HFFc6 (cell line): Measurements from ENCODE around the gene FTCD. TPM values are rescaled to one million over a fixed set of nuclear protein-coding genes. Genes with fewer than 3 reads are reported as not detected.

Experiments
- DNase-seq: peaks from one replicate; pipeline ENCODE4 v3.0.0-alpha.2; 2018
- H3K27ac Mint-ChIP-seq: 2 replicates; pipeline ENCODE4 v1.8.0; 2020; ENCODE audit warnings: mild to moderate bottlenecking, mixed read lengths
- H3K27me3 Mint-ChIP-seq: 2 replicates; pipeline ENCODE4 v1.8.0; 2021; ENCODE audit warnings: mild to moderate bottlenecking, moderate library complexity, mixed read lengths; ENCODE audit not compliant: insufficient read depth
- H3K36me3 Mint-ChIP-seq: 2 replicates; pipeline ENCODE4 v1.8.0; 2021; ENCODE audit warnings: low read depth, mixed read lengths
- H3K4me1 Mint-ChIP-seq: 2 replicates; pipeline ENCODE4 v1.8.0; 2020; ENCODE audit warnings: low read depth, mixed read lengths
- H3K4me3 Mint-ChIP-seq: 2 replicates; pipeline ENCODE4 v1.8.0; 2020; ENCODE audit warnings: mild to moderate bottlenecking, moderate library complexity, mixed read lengths
- H3K9me3 Mint-ChIP-seq: 2 replicates; pipeline ENCODE4 v1.8.0; 2020; ENCODE audit warnings: mild to moderate bottlenecking, mixed read lengths
- CTCF ChIP-seq: fragments of 200-600 bp; sonication (generic); IDR thresholded peaks from 2 replicates; pipeline ENCODE4 v1.5.0; 2021; ENCODE audit warnings: antibody characterized with exemption, mild to moderate bottlenecking
- total RNA-seq, 6 experiments: library from RNA; stranded (reverse); fragmentation: NEBNext Ultra II Directional; extraction: Animal tissue kit (Norgen Biotek cat#: 25700); gene quantifications; 2 replicates in 1 of 6; 3 replicates in 5 of 6; pipeline ENCODE4 v1.2.3, GENCODE V29; 2021

FTCD gene
- total RNA-seq, 6 experiments from 2014 or later, result 0.12 to 1.2 (median 0.17) TPM; not detected in 1

- no peak for DNase-seq
- H3K27me3 Mint-ChIP-seq, result peaks cover 6% of the 10 kb centered on the region
- H3K27ac Mint-ChIP-seq, result no peak overlapping the region
- no peaks in the 10 kb centered on the region for H3K36me3 Mint-ChIP-seq
- no peak for TF ChIP-seq CTCF
- no peak overlapping the region for H3K4me3 Mint-ChIP-seq
- no peaks in the 10 kb centered on the region for H3K9me3 Mint-ChIP-seq
- no peaks in the 10 kb centered on the region for H3K4me1 Mint-ChIP-seq
These were observed 5.2 kb upstream of the FTCD start for GRCh38 chr21:46160657-46160906.

GRCh38 chr21:46159841-46160656, 4.7 kb upstream of the FTCD start:
- Mint-ChIP-seq H3K9me3 (no peaks in the 10 kb centered on the region), H3K27ac (no peak overlapping the region), H3K4me3 (no peak overlapping the region), H3K36me3 (no peaks in the 10 kb centered on the region), H3K27me3 (peaks cover 6% of the 10 kb centered on the region), H3K4me1 (no peaks in the 10 kb centered on the region)
- TF ChIP-seq CTCF, result no peak
- DNase-seq, result no peak

GRCh38 chr21:46159390-46159789, 4.0 kb upstream of the FTCD start:
- TF ChIP-seq CTCF, result no peak

GRCh38 chr21:46158666-46159300, 3.4 kb upstream of the FTCD start:
- Mint-ChIP-seq H3K27me3 (peaks cover 6% of the 10 kb centered on the region), H3K4me1 (no peaks in the 10 kb centered on the region), H3K36me3 (no peaks in the 10 kb centered on the region), H3K9me3 (no peaks in the 10 kb centered on the region), H3K27ac (no peak overlapping the region), H3K4me3 (no peak overlapping the region)
- no peak for TF ChIP-seq CTCF
- no peak for DNase-seq

More at GRCh38 chr21:46159390-46159789, 4.0 kb upstream of the FTCD start:
- Mint-ChIP-seq H3K27ac (no peak overlapping the region), H3K27me3 (peaks cover 6% of the 10 kb centered on the region), H3K4me1 (no peaks in the 10 kb centered on the region), H3K4me3 (no peak overlapping the region), H3K9me3 (no peaks in the 10 kb centered on the region), H3K36me3 (no peaks in the 10 kb centered on the region)
- DNase-seq, result no peak

- Mint-ChIP-seq H3K27me3 (peaks cover 6% of the 10 kb centered on the region), H3K27ac (no peak overlapping the region), H3K36me3 (no peaks in the 10 kb centered on the region), H3K9me3 (no peaks in the 10 kb centered on the region), H3K4me3 (no peak overlapping the region), H3K4me1 (no peaks in the 10 kb centered on the region)
- DNase-seq, result no peak
- no peak for TF ChIP-seq CTCF
These were observed 2.6 kb upstream of the FTCD start for GRCh38 chr21:46157987-46158451.
